Smooth muscle cell (in vitro differentiated cells): ENCODE measurements around the gene MTCL3.

ENCODE experiments used
- DNase-seq: peaks from one replicate; lab custom pipeline; 2025; ENCODE audit not compliant: unreplicated experiment; lab: John Stamatoyannopoulos, UW
- H2AFZ ChIP-seq: fragments of 200-600 bp; sonication (generic); 2 replicates; pipeline ENCODE4 v1.6.0; 2016; ENCODE audit warnings: antibody characterized with exemption, low read depth, mild to moderate bottlenecking
- H3F3A ChIP-seq: fragments of 200-600 bp; sonication (generic); 2 replicates; pipeline ENCODE4 v1.6.0; 2017; ENCODE audit warnings: antibody characterized with exemption, low read depth
- H3K27ac ChIP-seq: fragments of 200-600 bp; sonication (generic); 2 replicates; pipeline ENCODE4 v1.5.1; 2016; ENCODE audit warnings: low read depth, mild to moderate bottlenecking
- H3K27me3 ChIP-seq: fragments of 200-600 bp; sonication (generic); 2 replicates; pipeline ENCODE4 v1.6.1; 2016; ENCODE audit warnings: low read depth, mild to moderate bottlenecking
- H3K36me3 ChIP-seq: fragments of 200-600 bp; sonication (generic); 2 replicates; pipeline ENCODE4 v1.5.1; 2016; ENCODE audit warnings: low read depth
- H3K4me1 ChIP-seq: fragments of 200-600 bp; sonication (generic); 2 replicates; pipeline ENCODE4 v1.5.1; 2016; ENCODE audit warnings: low read depth
- H3K4me2 ChIP-seq: fragments of 200-600 bp; sonication (generic); 2 replicates; pipeline ENCODE4 v1.6.0; 2016; ENCODE audit warnings: mild to moderate bottlenecking
- H3K4me3 ChIP-seq: fragments of 200-600 bp; sonication (generic); 2 replicates; pipeline ENCODE4 v1.5.1; 2016; ENCODE audit warnings: mild to moderate bottlenecking
- H3K79me2 ChIP-seq: fragments of 200-600 bp; sonication (generic); 2 replicates; pipeline ENCODE4 v1.6.0; 2016; ENCODE audit warnings: low read depth, mild to moderate bottlenecking
- H3K9ac ChIP-seq: fragments of 200-600 bp; sonication (generic); 2 replicates; pipeline ENCODE4 v1.6.0; 2016; ENCODE audit warnings: low read depth
- H3K9me3 ChIP-seq: fragments of 200-600 bp; sonication (generic); replicated peaks from 2 replicates; pipeline ENCODE4 v1.5.1; 2016; ENCODE audit warnings: low read depth
- H4K20me1 ChIP-seq: fragments of 200-600 bp; sonication (generic); 2 replicates; pipeline ENCODE4 v1.6.0; 2016; ENCODE audit warnings: low read depth
- CTCF ChIP-seq: fragments of 200-600 bp; sonication (generic); IDR thresholded peaks from 2 replicates; pipeline ENCODE4 v1.5.1; 2017; ENCODE audit warnings: borderline replicate concordance, mild to moderate bottlenecking, antibody characterized with exemption; ENCODE audit not compliant: insufficient read depth, poor library complexity, severe bottlenecking
- WGBS: methylation state at CpG from one replicate; pipeline ENCODE4 v1.1.7; 2016; ENCODE audit warnings: low lambda C conversion rate; 5-methylcytosine and 5-hydroxymethylcytosine counted together

MTCL3 gene

GRCh38 chr6:127489248-127489647, 29.9 kb downstream of the MTCL3 start:
- Histone ChIP-seq H3K9ac (no peak overlapping the region), H3K4me1 (no peaks in the 10 kb centered on the region), H3K36me3 (no peaks in the 10 kb centered on the region), H3K9me3 (no peaks in the 10 kb centered on the region), H3F3A (no peaks in the 10 kb centered on the region), H3K79me2 (no peaks in the 10 kb centered on the region), H3K27ac (no peak overlapping the region), H2AFZ (no peak overlapping the region), H3K4me3 (no peak overlapping the region), H4K20me1 (no peaks in the 10 kb centered on the region), H3K27me3 (no peaks in the 10 kb centered on the region), H3K4me2 (no peak overlapping the region)
- TF ChIP-seq CTCF: no peak
- DNase-seq: no peak
- 87% methylated on average over 1 of the region's 1 CpG for WGBS

- WGBS: 95% methylated on average over 3 of the region's 3 CpGs
- TF ChIP-seq CTCF: no peak
- Histone ChIP-seq H3K27ac (no peak overlapping the region), H3K4me2 (no peak overlapping the region), H3F3A (no peaks in the 10 kb centered on the region), H4K20me1 (no peaks in the 10 kb centered on the region), H3K36me3 (no peaks in the 10 kb centered on the region), H3K4me1 (no peaks in the 10 kb centered on the region), H3K79me2 (no peaks in the 10 kb centered on the region), H3K27me3 (no peaks in the 10 kb centered on the region), H2AFZ (no peak overlapping the region), H3K9ac (no peak overlapping the region), H3K9me3 (no peaks in the 10 kb centered on the region), H3K4me3 (no peak overlapping the region)
- DNase-seq: no peak
Observed at GRCh38 chr6:127486934-127487333, 32.2 kb downstream of the MTCL3 start.

GRCh38 chr6:127484212-127484863, 34.8 kb downstream of the MTCL3 start:
- Histone ChIP-seq H3K27ac (no peak overlapping the region), H2AFZ (no peak overlapping the region)
- 49% methylated on average over 3 of the region's 3 CpGs for WGBS

More at GRCh38 chr6:127484212-127484863, 34.8 kb downstream of the MTCL3 start:
- no peaks in the 10 kb centered on the region for H4K20me1 ChIP-seq
- H3K79me2 ChIP-seq: no peaks in the 10 kb centered on the region
- H3K4me3 ChIP-seq: peak overlapping the region; percentile 19
- H3K36me3 ChIP-seq: no peaks in the 10 kb centered on the region
- H3K4me2 ChIP-seq: peak overlapping the region; percentile 58
- no peaks in the 10 kb centered on the region for H3K9me3 ChIP-seq
- H3K4me1 ChIP-seq: no peaks in the 10 kb centered on the region
- no peak for DNase-seq
- H3K27me3 ChIP-seq: no peaks in the 10 kb centered on the region
- no peak for TF ChIP-seq CTCF
- H3F3A ChIP-seq: no peaks in the 10 kb centered on the region
- H3K9ac ChIP-seq: no peak overlapping the region
